Transverse colon (tissue), 4 donors: ENCODE data around the gene FBLN2. TPM values are rescaled to one million over a fixed set of nuclear protein-coding genes. Genes with fewer than 3 reads are reported as not detected.

Experiments
- DNase-seq: peaks from one replicate; pipeline ENCODE4 v3.0.0-alpha.2; 2019
- H3K27ac ChIP-seq, 4 donors: fragments of 200-600 bp; sonication (generic); 2 replicates each; pipeline ENCODE4 v1.5.1; 2016 to 2018; ENCODE audit warnings: inconsistent platforms in 4 of 4
- H3K27me3 ChIP-seq: fragments of 200-600 bp; sonication (generic); 2 replicates; pipeline ENCODE4 v1.5.1; 2017; ENCODE audit warnings: inconsistent platforms
- H3K36me3 ChIP-seq, 4 donors: fragments of 200-600 bp; sonication (generic); 2 replicates each; pipeline ENCODE4 v1.5.1; 2017 to 2019; ENCODE audit warnings: inconsistent platforms in 4 of 4
- H3K4me1 ChIP-seq, 4 donors: fragments of 200-600 bp; sonication (generic); 2 replicates each; pipeline ENCODE4 v1.5.1; 2017 to 2020; ENCODE audit warnings: inconsistent platforms in 4 of 4
- H3K4me3 ChIP-seq, 4 donors: fragments of 200-600 bp; sonication (generic); 1 replicate in 1 of 4; 2 replicates in 3 of 4; pipeline versions ENCODE4 v1.5.1 to v1.6.1; 2017 to 2019; ENCODE audit warnings: inconsistent platforms in 4 of 4
- H3K9me3 ChIP-seq, 2 donors: fragments of 200-600 bp; sonication (generic); 2 replicates each; pipeline ENCODE4 v1.5.1; 2017 to 2019; ENCODE audit warnings: inconsistent platforms in 2 of 2
- EP300 ChIP-seq: sonication (generic); formaldehyde crosslinking; IDR thresholded peaks from one replicate; pipeline ENCODE4 v1.6.1; 2017; ENCODE audit warnings: antibody characterized with exemption, low read depth
- POLR2A ChIP-seq: fragments of 450-650 bp; IDR thresholded peaks from one replicate; pipeline ENCODE4 v1.6.1; 2016; ENCODE audit warnings: antibody characterized with exemption, mild to moderate bottlenecking, moderate library complexity
- POLR2AphosphoS5 ChIP-seq, 3 donors: sonication (generic); formaldehyde crosslinking; IDR thresholded peaks; one replicate each; pipeline ENCODE4 v1.6.1; 2016; ENCODE audit warnings: antibody characterized with exemption in 3 of 3
- WGBS, 2 donors: methylation state at CpG; one replicate each; pipeline ENCODE4 v1.1.5; 2018; ENCODE audit warnings: low coverage in 1 of 2; 5-methylcytosine and 5-hydroxymethylcytosine counted together
- in situ Hi-C, 4 donors: fragments of 200-750 bp; cut with MboI; loops; one replicate each; pipeline versions ENCODE4 v1.15.0 to v1.15.1; 2017; ENCODE audit warnings: low sequenced_read_pairs in 3 of 4, low pct_ligation_motif_present in 1 of 4, low pct_unique_long_range_greater_than_20kb in 1 of 4
- intact Hi-C: fragments of 100-400 bp; cut with DNase I; formaldehyde crosslinking; loops from one replicate; pipeline ENCODE4 v1.15.1; 2023; ENCODE audit warnings: low total_unique reads
- total RNA-seq, 4 donors: library from RNA; depleted of rRNA; stranded (reverse); fragments of >200 nt; gene quantifications; one replicate each; pipeline ENCODE4 v1.1.0, GENCODE V29; 2016
- TF ChIP-seq, protein P1 (sequence below), 5 experiments: fragments of 200-600 bp in 3 of 5; fragments of 450-650 bp in 2 of 5; sonication (generic) in 3 of 5; IDR thresholded peaks; 1 replicate in 2 of 5; 2 replicates in 3 of 5; pipeline ENCODE4 v1.5.1; 2016 to 2017; ENCODE audit warnings: antibody characterized with exemption in 5 of 5, inconsistent platforms in 3 of 5, mild to moderate bottlenecking in 2 of 5, moderate library complexity in 1 of 5

The FBLN2 gene
- total RNA-seq, 4 donors from 2014 or later, result 23.0 to 51.5 (median 31.4) TPM

DNA sequence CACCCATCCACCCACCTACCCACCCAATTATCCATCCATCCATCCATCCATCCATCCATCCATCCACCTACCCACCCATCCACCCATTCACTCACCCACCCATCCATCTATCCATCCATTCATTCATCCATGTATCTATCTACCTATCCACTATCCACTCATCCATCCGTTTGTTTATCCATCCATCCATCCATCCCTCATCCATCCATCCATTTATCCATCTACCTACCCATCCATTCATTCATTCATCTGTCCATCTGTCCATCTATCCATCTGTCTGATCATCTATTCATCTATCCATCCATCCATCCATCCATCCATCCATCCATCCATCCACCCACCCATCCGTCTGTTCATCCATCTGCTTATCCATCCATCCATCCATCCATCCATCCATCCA, 65.7 kb downstream of the FBLN2 start:
- in situ Hi-C loops (no loop called here), intact Hi-C loops (no loop called here)
- Histone ChIP-seq H3K36me3 (no peaks in the 10 kb centered on the region), H3K27me3 (no peaks in the 10 kb centered on the region), H3K4me3 (no peak overlapping the region), H3K9me3 (no peaks in the 10 kb centered on the region), H3K27ac (no peak overlapping the region), H3K4me1 (no peaks in the 10 kb centered on the region)
- DNase-seq, result no peak
- no peak for TF ChIP-seq EP300
- 84 to 85% methylated on average over 2 of the region's 2 CpGs for WGBS, 2 donors

DNA sequence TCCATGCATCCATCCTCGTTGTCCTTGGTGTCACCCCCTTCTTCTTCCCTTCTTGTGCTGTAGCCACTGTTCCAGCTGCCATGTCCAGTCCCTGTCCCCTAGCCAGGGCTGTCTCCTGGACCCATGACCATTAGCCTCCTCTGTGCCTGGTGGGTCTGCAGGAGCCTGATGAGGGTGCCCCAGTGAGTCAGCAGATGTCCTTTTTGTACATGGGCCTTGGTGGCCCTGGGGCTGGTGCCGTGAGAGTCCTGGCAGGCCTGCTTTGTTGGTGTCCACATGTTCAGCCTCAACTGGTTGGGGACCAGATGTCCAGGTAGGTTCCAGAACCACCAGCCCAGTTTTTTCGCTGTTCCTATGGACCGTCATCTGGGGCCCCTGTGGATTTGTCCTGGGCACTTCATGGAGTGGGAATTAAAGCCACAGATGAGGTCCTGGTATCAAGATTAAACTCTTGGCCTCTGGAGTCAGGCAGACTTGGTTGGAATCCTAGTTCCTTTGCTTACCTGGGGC, 66.1 kb downstream of the FBLN2 start:
- no peak overlapping the region for H3K4me3 ChIP-seq
- WGBS, 2 donors, result 75 to 85% methylated on average over 1 to 4 of the region's 4 CpGs
- intact Hi-C loops (no loop called here), in situ Hi-C loops (no loop called here)
- no peaks in the 10 kb centered on the region for H3K36me3 ChIP-seq
- no peak for TF ChIP-seq EP300
- TF ChIP-seq POLR2AphosphoS5 (IDR thresholded peaks at IDR 0.05), result no peak
- no peak for TF ChIP-seq POLR2A
- TF ChIP-seq, protein P1, sequence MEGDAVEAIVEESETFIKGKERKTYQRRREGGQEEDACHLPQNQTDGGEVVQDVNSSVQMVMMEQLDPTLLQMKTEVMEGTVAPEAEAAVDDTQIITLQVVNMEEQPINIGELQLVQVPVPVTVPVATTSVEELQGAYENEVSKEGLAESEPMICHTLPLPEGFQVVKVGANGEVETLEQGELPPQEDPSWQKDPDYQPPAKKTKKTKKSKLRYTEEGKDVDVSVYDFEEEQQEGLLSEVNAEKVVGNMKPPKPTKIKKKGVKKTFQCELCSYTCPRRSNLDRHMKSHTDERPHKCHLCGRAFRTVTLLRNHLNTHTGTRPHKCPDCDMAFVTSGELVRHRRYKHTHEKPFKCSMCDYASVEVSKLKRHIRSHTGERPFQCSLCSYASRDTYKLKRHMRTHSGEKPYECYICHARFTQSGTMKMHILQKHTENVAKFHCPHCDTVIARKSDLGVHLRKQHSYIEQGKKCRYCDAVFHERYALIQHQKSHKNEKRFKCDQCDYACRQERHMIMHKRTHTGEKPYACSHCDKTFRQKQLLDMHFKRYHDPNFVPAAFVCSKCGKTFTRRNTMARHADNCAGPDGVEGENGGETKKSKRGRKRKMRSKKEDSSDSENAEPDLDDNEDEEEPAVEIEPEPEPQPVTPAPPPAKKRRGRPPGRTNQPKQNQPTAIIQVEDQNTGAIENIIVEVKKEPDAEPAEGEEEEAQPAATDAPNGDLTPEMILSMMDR (IDR thresholded peaks at IDR 0.05), result no peak
- H3K4me1 ChIP-seq, result no peaks in the 10 kb centered on the region
- H3K27ac ChIP-seq, result no peak overlapping the region
- DNase-seq, result no peak
- no peaks in the 10 kb centered on the region for H3K9me3 ChIP-seq
- no peaks in the 10 kb centered on the region for H3K27me3 ChIP-seq

DNA sequence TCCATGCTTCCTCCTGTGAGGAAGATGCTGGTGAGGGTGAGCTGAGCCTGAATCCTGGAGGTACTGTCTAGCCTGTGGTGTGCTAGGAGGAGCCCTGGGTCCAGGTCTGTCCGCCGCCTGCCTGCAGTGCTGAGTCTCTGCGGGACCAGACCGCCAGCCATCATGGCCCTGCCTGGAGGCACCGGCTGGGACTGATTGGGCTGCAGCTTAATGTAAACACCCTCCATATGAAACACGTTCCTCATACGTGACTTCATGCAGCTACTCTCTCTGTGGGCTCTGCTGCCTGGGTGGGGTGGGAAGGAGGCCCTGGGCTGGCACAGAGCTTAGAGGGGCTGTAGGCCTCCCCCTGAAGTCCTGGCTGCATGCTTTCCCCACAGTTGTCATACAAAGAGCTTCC, 67.4 kb downstream of the FBLN2 start:
- Histone ChIP-seq H3K27me3 (no peaks in the 10 kb centered on the region), H3K9me3 (no peaks in the 10 kb centered on the region), H3K4me3 (no peak overlapping the region), H3K27ac (no peak overlapping the region), H3K4me1 (no peaks in the 10 kb centered on the region), H3K36me3 (no peaks in the 10 kb centered on the region)
- in situ Hi-C loops, result no loop called here
- TF ChIP-seq, protein P1 (IDR thresholded peaks at IDR 0.05), result no peak
- TF ChIP-seq POLR2AphosphoS5 (IDR thresholded peaks at IDR 0.05) (no peak), EP300 (no peak), POLR2A (no peak)
- WGBS, 2 donors, result 83% methylated on average over 7 of the region's 7 CpGs; no CpG with 5 or more reads in 1 of the 2 donors
- DNase-seq, result no peak
- intact Hi-C loops, result no loop called here

DNA sequence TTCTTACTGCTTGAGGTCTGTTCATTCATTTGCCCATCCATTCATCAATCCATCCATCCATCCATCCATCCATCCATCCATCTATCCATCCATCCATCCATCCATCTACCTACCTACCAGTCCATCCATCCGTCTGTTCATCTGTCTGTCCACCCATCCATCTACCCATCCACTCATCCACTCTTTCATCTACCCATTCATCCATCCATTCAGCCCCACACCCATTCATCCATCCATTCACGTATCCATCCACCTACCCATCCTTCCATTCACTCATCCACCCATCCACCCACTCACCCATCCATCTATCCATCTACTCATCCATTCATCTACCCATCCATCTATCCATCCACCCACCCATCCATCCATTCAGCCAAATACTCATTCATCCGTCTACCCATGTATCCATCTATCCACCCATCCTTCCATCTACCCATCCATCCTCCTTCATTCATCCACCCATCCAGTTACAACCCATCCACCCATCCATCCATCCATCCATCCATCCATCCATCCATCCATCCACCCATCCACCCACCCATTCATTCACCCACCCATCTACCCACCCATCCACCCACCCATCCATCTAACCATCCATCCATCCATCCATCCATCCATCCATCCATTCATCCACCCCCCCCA, 68.3 kb downstream of the FBLN2 start:
- Histone ChIP-seq H3K27ac (no peak overlapping the region), H3K27me3 (no peaks in the 10 kb centered on the region), H3K4me3 (no peak overlapping the region), H3K36me3 (no peaks in the 10 kb centered on the region), H3K4me1 (no peaks in the 10 kb centered on the region), H3K9me3 (no peaks in the 10 kb centered on the region)
- no peak for DNase-seq
- WGBS, 2 donors, result 84 to 86% methylated on average over 3 of the region's 3 CpGs
- in situ Hi-C loops (no loop called here), intact Hi-C loops (no loop called here)
- no peak for TF ChIP-seq POLR2A
- no peak for TF ChIP-seq POLR2AphosphoS5 (IDR thresholded peaks at IDR 0.05)

DNA sequence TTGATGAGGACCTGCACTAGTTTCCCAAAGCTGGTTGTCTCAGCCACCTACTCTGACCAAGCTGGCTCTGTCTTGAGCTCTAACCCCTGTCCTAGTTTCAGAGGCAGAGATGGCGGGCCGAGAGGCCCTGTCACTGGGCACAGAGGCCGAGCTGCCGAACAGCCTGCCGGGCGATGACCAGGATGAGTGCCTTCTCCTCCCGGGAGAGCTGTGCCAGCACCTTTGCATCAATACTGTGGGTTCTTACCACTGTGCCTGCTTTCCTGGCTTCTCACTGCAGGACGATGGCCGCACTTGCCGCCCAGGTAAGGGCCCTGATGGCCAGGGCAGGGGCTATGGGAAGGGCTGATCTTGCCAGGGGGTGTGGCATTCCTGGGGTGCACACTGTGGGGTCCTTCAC, 69.1 kb downstream of the FBLN2 start:
- intact Hi-C loops (no loop called here), in situ Hi-C loops (no loop called here)
- DNase-seq, result no peak
- Histone ChIP-seq H3K4me3 (no peak overlapping the region), H3K27ac (no peak overlapping the region), H3K36me3 (no peaks in the 10 kb centered on the region), H3K4me1 (no peaks in the 10 kb centered on the region), H3K9me3 (no peaks in the 10 kb centered on the region), H3K27me3 (no peaks in the 10 kb centered on the region)
- WGBS, 2 donors, result 86% methylated on average over 6 of the region's 10 CpGs; no CpG with 5 or more reads in 1 of the 2 donors
- TF ChIP-seq EP300 (no peak), POLR2A (no peak), POLR2AphosphoS5 (IDR thresholded peaks at IDR 0.05) (no peak)
- TF ChIP-seq, protein P1 (IDR thresholded peaks at IDR 0.05), result no peak
